ENCODE data around the gene AUTS2. TPM values are rescaled to one million over a fixed set of nuclear protein-coding genes. Genes with fewer than 3 reads are reported as not detected.

The AUTS2 gene
- total RNA-seq, 1 experiment from 2014 or later: not detected

GRCh38 chr7:70771451-70771850 is 1173.2 kb downstream of the AUTS2 start:
- Histone ChIP-seq H3K9me3 (replicated peaks) (peaks cover 2% of the 10 kb centered on the region; the same call in 1 of the 2 replicates), H3K36me3 (no peaks in the 10 kb centered on the region), H3K27me3 (replicated peaks) (no peaks in the 10 kb centered on the region), H3K27ac (no peak overlapping the region), H3K4me1 (replicated peaks) (no peaks in the 10 kb centered on the region), H3K4me3 (no peak overlapping the region)
- DNase-seq (ENCODE audit: low read depth in 1 of 2, low spot score in 2 of 2): no peak

- H3K27me3 ChIP-seq (replicated peaks): no peaks in the 10 kb centered on the region
- peaks cover 2% of the 10 kb centered on the region; the same call in 1 of the 2 replicates for H3K9me3 ChIP-seq (replicated peaks)
- H3K4me3 ChIP-seq: no peak overlapping the region
- no peak for DNase-seq (ENCODE audit: low read depth in 1 of 2, low spot score in 2 of 2)
- H3K36me3 ChIP-seq: no peaks in the 10 kb centered on the region
- no peak overlapping the region for H3K27ac ChIP-seq
- H3K4me1 ChIP-seq (replicated peaks): no peaks in the 10 kb centered on the region
Observed at GRCh38 chr7:70772891-70773290, 1174.6 kb downstream of the AUTS2 start.

GRCh38 chr7:70773406-70773805 is 1175.1 kb downstream of the AUTS2 start:
- Histone ChIP-seq H3K9me3 (replicated peaks) (no peaks in the 10 kb centered on the region; the same call in 1 of the 2 replicates), H3K4me3 (no peak overlapping the region), H3K27me3 (replicated peaks) (no peaks in the 10 kb centered on the region), H3K36me3 (no peaks in the 10 kb centered on the region), H3K27ac (no peak overlapping the region), H3K4me1 (replicated peaks) (no peaks in the 10 kb centered on the region)
- DNase-seq (ENCODE audit: low read depth in 1 of 2, low spot score in 2 of 2): no peak

GRCh38 chr7:70774950-70775527 is 1176.8 kb downstream of the AUTS2 start:
- Histone ChIP-seq H3K4me1 (replicated peaks) (no peaks in the 10 kb centered on the region), H3K27me3 (replicated peaks) (no peaks in the 10 kb centered on the region), H3K27ac (no peak overlapping the region), H3K9me3 (replicated peaks) (no peaks in the 10 kb centered on the region; the same call in 1 of the 2 replicates), H3K4me3 (no peak overlapping the region), H3K36me3 (no peaks in the 10 kb centered on the region)
- no peak for DNase-seq (ENCODE audit: low read depth in 1 of 2, low spot score in 2 of 2)

- no peaks in the 10 kb centered on the region for H3K36me3 ChIP-seq
- no peaks in the 10 kb centered on the region for H3K27me3 ChIP-seq (replicated peaks)
- H3K27ac ChIP-seq: no peak overlapping the region
- no peaks in the 10 kb centered on the region for H3K4me1 ChIP-seq (replicated peaks)
- no peak overlapping the region for H3K4me3 ChIP-seq
- DNase-seq (ENCODE audit: low read depth in 1 of 2, low spot score in 2 of 2): no peak
- no peaks in the 10 kb centered on the region; the same call in 1 of the 2 replicates for H3K9me3 ChIP-seq (replicated peaks)
Observed at GRCh38 chr7:70775570-70776156, 1177.4 kb downstream of the AUTS2 start.

GRCh38 chr7:70776627-70777101 is 1178.4 kb downstream of the AUTS2 start:
- Histone ChIP-seq H3K27me3 (replicated peaks) (no peaks in the 10 kb centered on the region), H3K9me3 (replicated peaks) (no peaks in the 10 kb centered on the region; the same call in 1 of the 2 replicates), H3K27ac (no peak overlapping the region), H3K4me1 (replicated peaks) (no peaks in the 10 kb centered on the region), H3K4me3 (no peak overlapping the region), H3K36me3 (no peaks in the 10 kb centered on the region)
- DNase-seq (ENCODE audit: low read depth in 1 of 2, low spot score in 2 of 2): no peak

- DNase-seq (ENCODE audit: low read depth in 1 of 2, low spot score in 2 of 2): no peak
- H3K9me3 ChIP-seq (replicated peaks): no peaks in the 10 kb centered on the region; the same call in 1 of the 2 replicates
- no peaks in the 10 kb centered on the region for H3K4me1 ChIP-seq (replicated peaks)
- H3K27ac ChIP-seq: no peak overlapping the region
- no peaks in the 10 kb centered on the region for H3K36me3 ChIP-seq
- H3K27me3 ChIP-seq (replicated peaks): no peaks in the 10 kb centered on the region
- no peak overlapping the region for H3K4me3 ChIP-seq
Observed at GRCh38 chr7:70777251-70777650, 1179.0 kb downstream of the AUTS2 start.

- no peak overlapping the region for H3K27ac ChIP-seq
- H3K4me3 ChIP-seq: no peak overlapping the region
- H3K27me3 ChIP-seq (replicated peaks): no peaks in the 10 kb centered on the region
- H3K4me1 ChIP-seq (replicated peaks): no peaks in the 10 kb centered on the region
- no peaks in the 10 kb centered on the region for H3K36me3 ChIP-seq
- H3K9me3 ChIP-seq (replicated peaks): peaks cover under 1% of the 10 kb centered on the region; the same call in 1 of the 2 replicates
- no peak for DNase-seq (ENCODE audit: low read depth in 1 of 2, low spot score in 2 of 2)
Observed at GRCh38 chr7:70778585-70778984, 1180.3 kb downstream of the AUTS2 start.

GRCh38 chr7:70779321-70779720 is 1181.0 kb downstream of the AUTS2 start:
- no peaks in the 10 kb centered on the region for H3K36me3 ChIP-seq
- H3K4me3 ChIP-seq: no peak overlapping the region
- H3K9me3 ChIP-seq (replicated peaks): peaks cover 2% of the 10 kb centered on the region; the same call in 1 of the 2 replicates
- no peaks in the 10 kb centered on the region for H3K27me3 ChIP-seq (replicated peaks)
- no peaks in the 10 kb centered on the region for H3K4me1 ChIP-seq (replicated peaks)
- DNase-seq (ENCODE audit: low read depth in 1 of 2, low spot score in 2 of 2): no peak
- H3K27ac ChIP-seq: no peak overlapping the region

GRCh38 chr7:70781922-70782311 is 1183.6 kb downstream of the AUTS2 start:
- H3K4me3 ChIP-seq: no peak overlapping the region
- no peaks in the 10 kb centered on the region for H3K4me1 ChIP-seq (replicated peaks)
- no peaks in the 10 kb centered on the region for H3K36me3 ChIP-seq
- no peak for DNase-seq (ENCODE audit: low read depth in 1 of 2, low spot score in 2 of 2)
- H3K27me3 ChIP-seq (replicated peaks): no peaks in the 10 kb centered on the region
- peaks cover 2% of the 10 kb centered on the region; the same call in 1 of the 2 replicates for H3K9me3 ChIP-seq (replicated peaks)
- H3K27ac ChIP-seq: no peak overlapping the region

GRCh38 chr7:70782796-70783195 is 1184.5 kb downstream of the AUTS2 start:
- DNase-seq (ENCODE audit: low read depth in 1 of 2, low spot score in 2 of 2): no peak
- Histone ChIP-seq H3K9me3 (replicated peaks) (peaks cover 2% of the 10 kb centered on the region; the same call in 1 of the 2 replicates), H3K4me1 (replicated peaks) (no peaks in the 10 kb centered on the region), H3K36me3 (no peaks in the 10 kb centered on the region), H3K27me3 (replicated peaks) (no peaks in the 10 kb centered on the region), H3K4me3 (no peak overlapping the region), H3K27ac (no peak overlapping the region)

GRCh38 chr7:70785427-70785826 is 1187.2 kb downstream of the AUTS2 start:
- H3K27ac ChIP-seq: no peak overlapping the region
- H3K4me1 ChIP-seq (replicated peaks): no peaks in the 10 kb centered on the region
- no peaks in the 10 kb centered on the region for H3K36me3 ChIP-seq
- H3K4me3 ChIP-seq: no peak overlapping the region
- H3K27me3 ChIP-seq (replicated peaks): no peaks in the 10 kb centered on the region
- peaks cover 2% of the 10 kb centered on the region; the same call in 1 of the 2 replicates for H3K9me3 ChIP-seq (replicated peaks)
- DNase-seq (ENCODE audit: low read depth in 1 of 2, low spot score in 2 of 2): no peak

GRCh38 chr7:70786076-70786475 is 1187.8 kb downstream of the AUTS2 start:
- no peak overlapping the region for H3K4me3 ChIP-seq
- DNase-seq (ENCODE audit: low read depth in 1 of 2, low spot score in 2 of 2): no peak
- peaks cover 2% of the 10 kb centered on the region; the same call in 1 of the 2 replicates for H3K9me3 ChIP-seq (replicated peaks)
- no peaks in the 10 kb centered on the region for H3K4me1 ChIP-seq (replicated peaks)
- no peak overlapping the region for H3K27ac ChIP-seq
- H3K36me3 ChIP-seq: no peaks in the 10 kb centered on the region
- no peaks in the 10 kb centered on the region for H3K27me3 ChIP-seq (replicated peaks)

- no peaks in the 10 kb centered on the region for H3K4me1 ChIP-seq (replicated peaks)
- no peak overlapping the region for H3K27ac ChIP-seq
- H3K4me3 ChIP-seq: no peak overlapping the region
- peaks cover 2% of the 10 kb centered on the region; the same call in 1 of the 2 replicates for H3K9me3 ChIP-seq (replicated peaks)
- H3K36me3 ChIP-seq: no peaks in the 10 kb centered on the region
- no peaks in the 10 kb centered on the region for H3K27me3 ChIP-seq (replicated peaks)
- DNase-seq (ENCODE audit: low read depth in 1 of 2, low spot score in 2 of 2): no peak
Observed at GRCh38 chr7:70787286-70787685, 1189.0 kb downstream of the AUTS2 start.

Measured in SJSA1 (cell line).